HG02610 (cell line): ENCODE data around the gene BCAR3.
"Not testable (repeated sequence)": the region's sequence is repeated elsewhere in the genome, so short reads cannot be mapped to it uniquely, and the experiment has no call there.

Experiments used
- ATAC-seq: cut with Tn5 transposase; IDR thresholded peaks from one replicate; pipeline ENCODE4 v1.9.1; 2021; ENCODE audit warnings: mild to moderate bottlenecking, moderate library complexity; ENCODE audit not compliant: unreplicated experiment

The BCAR3 gene

GRCh38 chr1:93556291-93556690 lies 125.3 kb downstream of the BCAR3 start:
- ATAC-seq, result no peak

GRCh38 chr1:93554883-93555872 lies 126.5 kb downstream of the BCAR3 start:
- no peak for ATAC-seq

DNA sequence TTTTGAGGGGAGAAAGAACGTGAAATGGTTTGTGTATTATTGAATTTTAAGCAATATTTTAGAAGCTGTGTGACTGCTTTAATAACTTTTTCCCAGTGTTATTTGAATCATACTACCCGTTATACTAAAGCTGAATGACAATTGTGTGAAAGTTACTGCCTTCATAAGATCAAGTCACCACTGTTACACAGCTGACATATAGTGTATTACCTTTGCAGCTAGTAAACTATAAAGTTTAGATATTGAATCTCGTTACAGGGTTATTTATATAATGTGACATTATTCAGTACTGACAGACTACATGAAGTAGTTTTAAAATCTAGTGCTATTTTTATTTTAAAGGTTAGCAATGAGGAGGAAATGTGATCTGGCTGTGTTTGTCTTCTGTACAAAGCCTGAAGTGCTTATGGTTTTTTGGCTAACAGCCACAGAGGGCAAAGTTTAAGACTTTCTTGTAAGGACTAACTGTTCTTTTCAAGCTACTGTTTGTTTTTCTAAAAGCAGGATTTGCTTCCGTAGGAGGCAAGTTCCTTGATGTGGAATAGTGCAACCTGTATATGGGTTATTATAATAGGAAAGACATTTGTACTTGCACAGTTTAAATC lies 127.6 kb downstream of the BCAR3 start:
- not testable (repeated sequence) for ATAC-seq

DNA sequence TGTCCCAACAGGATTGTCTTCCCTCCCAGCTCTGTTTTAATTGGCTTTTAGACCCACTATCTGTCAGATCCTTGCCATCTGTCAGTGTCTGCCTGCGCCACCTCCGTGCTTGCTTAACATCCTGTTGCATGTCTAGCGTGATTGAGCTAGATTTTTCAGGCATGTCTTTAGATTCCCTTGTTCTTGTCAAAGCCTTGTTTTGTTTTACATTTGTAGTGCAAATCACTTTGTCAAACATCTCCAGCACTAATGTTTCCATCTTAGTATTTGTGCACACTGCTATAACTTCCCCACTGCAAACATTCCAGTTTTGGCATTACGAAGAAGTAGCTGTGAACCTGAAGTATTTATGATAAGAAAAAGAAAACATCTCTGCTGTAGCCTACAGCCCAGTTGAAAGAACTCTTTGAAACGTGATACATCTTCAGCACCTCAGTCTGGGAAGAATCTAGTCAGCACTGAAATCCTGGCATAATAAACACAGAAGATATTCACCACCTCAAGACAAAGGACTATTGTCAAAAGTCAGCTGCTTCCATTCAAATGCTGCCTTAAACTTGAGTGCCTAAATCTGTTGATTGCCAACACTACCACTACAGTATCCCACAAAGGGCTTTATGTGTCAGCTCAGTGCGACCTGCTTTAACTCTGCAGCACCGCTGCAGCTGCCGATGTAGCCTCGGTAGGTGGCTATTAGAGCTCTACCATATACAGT lies 128.7 kb downstream of the BCAR3 start:
- no peak for ATAC-seq

GRCh38 chr1:93549811-93550210 lies 131.8 kb downstream of the BCAR3 start:
- no peak for ATAC-seq

DNA sequence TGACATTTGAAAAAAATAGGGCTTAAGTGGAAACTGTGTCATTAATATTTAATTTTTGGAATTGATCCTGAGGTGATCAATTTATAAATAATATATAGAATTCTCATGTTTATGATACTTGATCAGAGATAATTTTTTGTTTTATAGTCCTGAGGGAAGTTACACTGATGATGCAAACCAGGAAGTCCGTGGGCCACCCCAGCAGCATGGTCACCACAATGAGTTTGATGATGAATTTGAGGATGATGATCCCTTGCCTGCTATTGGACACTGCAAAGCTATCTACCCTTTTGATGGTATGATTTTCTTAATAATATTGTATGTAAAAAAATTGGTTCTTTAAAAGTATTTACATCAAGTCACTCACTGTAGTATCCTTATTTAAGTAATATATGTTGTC lies 132.5 kb downstream of the BCAR3 start:
- no peak for ATAC-seq

- ATAC-seq, result no peak
Observed at GRCh38 chr1:93546162-93546863, 135.3 kb downstream of the BCAR3 start.

GRCh38 chr1:93542398-93542797 lies 139.2 kb downstream of the BCAR3 start:
- no peak for ATAC-seq

DNA sequence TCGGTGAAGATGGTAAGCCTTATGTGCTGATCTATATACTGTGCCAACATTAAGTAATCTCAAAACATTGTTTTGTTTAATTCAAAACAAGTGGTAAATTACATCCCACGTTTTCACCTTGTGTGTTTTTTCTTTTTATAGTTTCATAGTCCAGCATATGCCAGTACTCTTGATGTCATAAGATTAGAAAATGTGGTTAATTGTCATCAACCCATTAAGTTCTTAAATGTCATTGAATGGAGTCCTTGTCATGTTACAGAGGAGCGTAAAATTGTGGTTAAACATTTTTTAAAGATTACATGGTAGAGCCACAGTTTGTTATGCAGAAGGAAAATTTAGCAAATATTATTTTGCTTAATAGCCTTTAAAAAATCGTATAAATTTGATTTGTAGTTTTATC lies 140.6 kb downstream of the BCAR3 start:
- ATAC-seq, result no peak

DNA sequence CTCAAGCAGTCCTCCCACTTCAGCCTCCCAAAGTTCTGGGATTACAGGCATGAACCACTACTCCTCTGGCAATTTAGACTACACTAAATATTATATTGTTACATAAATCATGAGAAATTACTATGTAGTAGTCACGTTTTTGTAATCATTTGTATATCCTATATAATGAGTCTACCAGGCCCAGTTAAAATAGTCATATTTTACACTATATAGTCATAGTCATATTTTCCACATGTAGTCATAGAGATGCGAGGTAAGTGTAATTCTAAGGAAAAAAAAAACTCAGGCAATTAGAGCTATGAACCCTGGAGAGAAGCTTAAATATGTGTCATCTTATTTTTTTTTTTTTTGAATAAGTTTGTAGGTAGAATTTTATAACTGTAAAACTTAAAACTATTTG lies 143.7 kb downstream of the BCAR3 start:
- no peak for ATAC-seq

DNA sequence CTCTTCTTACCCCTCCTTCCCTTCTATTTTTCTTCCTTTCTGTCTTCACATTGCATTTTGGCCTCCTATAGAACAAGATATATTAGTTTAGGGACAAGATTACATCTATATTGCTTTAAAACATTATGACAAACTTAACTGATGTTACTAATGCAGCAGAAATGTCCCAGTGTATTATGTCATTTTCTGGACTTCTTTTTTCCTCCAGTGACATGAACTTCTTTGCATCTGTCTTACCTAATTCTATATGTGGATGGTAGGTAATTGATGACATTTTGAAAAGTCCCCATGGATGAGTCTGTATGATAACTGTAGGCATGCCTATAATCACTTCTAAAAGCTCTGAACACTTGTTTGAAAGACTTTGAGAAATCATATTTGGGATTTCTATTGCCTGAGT lies 144.2 kb downstream of the BCAR3 start:
- ATAC-seq, result no peak

GRCh38 chr1:93533677-93534076 lies 148.0 kb downstream of the BCAR3 start:
- ATAC-seq, result no peak

DNA sequence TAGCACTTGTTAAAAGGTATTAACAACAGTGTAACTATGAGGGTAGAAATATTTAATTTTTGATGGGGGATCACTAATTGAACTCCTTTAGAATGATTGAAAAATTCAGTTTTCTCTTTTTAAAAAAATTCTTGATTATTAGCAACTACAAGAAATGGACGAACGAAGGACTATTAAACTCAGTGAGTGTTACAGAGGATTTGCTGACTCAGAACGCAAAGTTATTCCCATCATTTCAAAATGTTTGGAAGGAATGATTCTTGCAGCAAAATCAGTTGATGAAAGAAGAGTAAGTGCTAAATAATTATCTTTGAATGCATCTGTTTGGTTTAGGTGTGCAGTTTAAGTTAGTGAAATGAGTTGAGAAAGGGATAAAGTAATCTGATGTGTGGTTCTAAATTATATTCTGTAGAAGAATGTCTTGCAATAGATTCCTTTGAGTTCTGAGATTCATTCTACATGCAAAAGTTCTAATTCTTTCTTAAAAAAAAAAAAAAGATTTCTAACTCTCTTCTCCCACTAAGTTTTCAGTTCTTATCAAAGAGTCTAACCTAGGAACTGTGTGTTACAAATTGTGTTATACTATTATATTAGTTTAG lies 148.8 kb downstream of the BCAR3 start:
- no peak for ATAC-seq

- ATAC-seq, result no peak
Observed at GRCh38 chr1:93531193-93531592, 150.4 kb downstream of the BCAR3 start.

- ATAC-seq, result no peak
Observed at GRCh38 chr1:93528412-93528811, 153.2 kb downstream of the BCAR3 start.

- ATAC-seq, result no peak
Observed at GRCh38 chr1:93526431-93526830, 155.2 kb downstream of the BCAR3 start.

GRCh38 chr1:93525431-93525830 lies 156.2 kb downstream of the BCAR3 start:
- no peak for ATAC-seq

GRCh38 chr1:93522721-93523120 lies 158.9 kb downstream of the BCAR3 start:
- no peak for ATAC-seq

- no peak for ATAC-seq
Observed at GRCh38 chr1:93521618-93522017, 160.0 kb downstream of the BCAR3 start.

DNA sequence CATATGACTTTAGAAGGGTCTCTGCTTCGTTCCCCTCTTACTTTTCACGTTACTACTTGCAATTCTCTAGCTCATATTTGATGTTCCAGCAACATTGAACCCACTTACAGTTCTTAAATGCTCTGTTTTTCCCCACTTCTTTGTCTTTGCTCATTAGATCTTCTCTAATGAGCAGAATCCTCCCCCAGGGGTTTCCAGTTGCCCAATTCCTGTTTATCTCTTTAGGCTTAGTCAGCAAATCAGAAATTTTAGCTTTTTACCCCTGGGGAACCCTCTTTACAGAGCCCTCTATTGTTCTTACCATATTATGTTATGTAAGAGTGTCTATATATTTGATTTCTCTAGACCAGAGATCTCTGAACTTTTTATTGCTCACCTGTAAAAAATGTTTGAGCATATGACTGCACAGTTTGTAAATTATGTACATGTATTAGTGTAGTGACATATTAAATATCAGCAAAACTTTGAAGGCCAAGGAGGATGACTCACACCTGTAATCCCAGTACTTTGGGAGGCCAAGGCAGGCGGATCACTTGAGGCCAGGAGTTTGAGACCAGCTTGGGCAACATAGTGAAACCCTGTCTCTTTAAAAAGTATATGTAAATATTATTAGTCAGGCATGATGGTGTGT lies 162.3 kb downstream of the BCAR3 start:
- no peak for ATAC-seq
